Colonic mucosa (tissue), 4 donors: ENCODE data around the gene TMEM135. TPM values are rescaled to one million over a fixed set of nuclear protein-coding genes. Genes with fewer than 3 reads are reported as not detected.

Experiments
- DNase-seq: peaks from one replicate; pipeline ENCODE4 v3.0.0-alpha.2; 2020
- H3K27ac ChIP-seq: fragments of 200-600 bp; one replicate; pipeline ENCODE4 v1.8.0; 2021
- H3K27me3 ChIP-seq: fragments of 200-600 bp; one replicate; pipeline ENCODE4 v1.8.0; 2021
- H3K36me3 ChIP-seq: fragments of 200-600 bp; one replicate; pipeline ENCODE4 v1.8.0; 2021
- H3K4me1 ChIP-seq: fragments of 200-600 bp; one replicate; pipeline ENCODE4 v1.8.0; 2021; ENCODE audit warnings: mild to moderate bottlenecking
- H3K4me3 ChIP-seq: fragments of 200-600 bp; one replicate; pipeline ENCODE4 v1.8.0; 2021
- H3K9ac ChIP-seq, 2 donors: one replicate each; pipeline ENCODE4 v1.7.0; 2013; ENCODE audit warnings: control low read depth in 2 of 2, low read depth in 2 of 2, low read length in 2 of 2
- H3K9me3 ChIP-seq: fragments of 200-600 bp; one replicate; pipeline ENCODE4 v1.8.0; 2021
- intact Hi-C: fragments of 100-400 bp; cut with DNase I; formaldehyde crosslinking; loops from one replicate; pipeline ENCODE4 v1.14.1; 2022
- total RNA-seq, 2 donors: library from RNA; stranded (reverse); fragmentation: NEBNext Ultra II Directional in 1 of 2; extraction: Animal tissue kit (Norgen Biotek cat#: 25700) in 1 of 2; gene quantifications; one replicate each; pipeline ENCODE4 v1.2.1, GENCODE V29; 2021
- TF ChIP-seq, protein P1 (sequence below): fragments of 200-600 bp; IDR thresholded peaks from one replicate; pipeline ENCODE4 v1.8.0; 2022; ENCODE audit warnings: antibody characterized with exemption, mild to moderate bottlenecking
- donor health status: healthy.
- donor health status: DM: no; HTN: no; CAD: no.
- donor health status: DM: no; HTN: no; CAD: no.

Gene TMEM135
- total RNA-seq, 2 donors from 2014 or later, result 28.8 to 41.4 TPM

- no peaks in the 10 kb centered on the region for H3K4me1 ChIP-seq
- no peak overlapping the region for H3K27ac ChIP-seq
- H3K4me3 ChIP-seq, result no peak overlapping the region
- no peak overlapping the region for H3K9ac ChIP-seq
- TF ChIP-seq, protein P1, sequence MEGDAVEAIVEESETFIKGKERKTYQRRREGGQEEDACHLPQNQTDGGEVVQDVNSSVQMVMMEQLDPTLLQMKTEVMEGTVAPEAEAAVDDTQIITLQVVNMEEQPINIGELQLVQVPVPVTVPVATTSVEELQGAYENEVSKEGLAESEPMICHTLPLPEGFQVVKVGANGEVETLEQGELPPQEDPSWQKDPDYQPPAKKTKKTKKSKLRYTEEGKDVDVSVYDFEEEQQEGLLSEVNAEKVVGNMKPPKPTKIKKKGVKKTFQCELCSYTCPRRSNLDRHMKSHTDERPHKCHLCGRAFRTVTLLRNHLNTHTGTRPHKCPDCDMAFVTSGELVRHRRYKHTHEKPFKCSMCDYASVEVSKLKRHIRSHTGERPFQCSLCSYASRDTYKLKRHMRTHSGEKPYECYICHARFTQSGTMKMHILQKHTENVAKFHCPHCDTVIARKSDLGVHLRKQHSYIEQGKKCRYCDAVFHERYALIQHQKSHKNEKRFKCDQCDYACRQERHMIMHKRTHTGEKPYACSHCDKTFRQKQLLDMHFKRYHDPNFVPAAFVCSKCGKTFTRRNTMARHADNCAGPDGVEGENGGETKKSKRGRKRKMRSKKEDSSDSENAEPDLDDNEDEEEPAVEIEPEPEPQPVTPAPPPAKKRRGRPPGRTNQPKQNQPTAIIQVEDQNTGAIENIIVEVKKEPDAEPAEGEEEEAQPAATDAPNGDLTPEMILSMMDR, result no peak
- no peaks in the 10 kb centered on the region for H3K9me3 ChIP-seq
- H3K36me3 ChIP-seq, result no peaks in the 10 kb centered on the region
- no peak for DNase-seq
- no peaks in the 10 kb centered on the region for H3K27me3 ChIP-seq
- intact Hi-C loops, result no loop called here
These were observed 266.7 kb downstream of the TMEM135 start for GRCh38 chr11:87304412-87304811.

GRCh38 chr11:87306262-87306851 lies 268.6 kb downstream of the TMEM135 start:
- Histone ChIP-seq H3K9me3 (no peaks in the 10 kb centered on the region), H3K9ac (no peak overlapping the region), H3K27me3 (no peaks in the 10 kb centered on the region), H3K27ac (no peak overlapping the region), H3K36me3 (no peaks in the 10 kb centered on the region), H3K4me1 (no peaks in the 10 kb centered on the region), H3K4me3 (no peak overlapping the region)
- intact Hi-C loops, result no loop called here
- TF ChIP-seq, protein P1, result no peak
- DNase-seq, result no peak

- Histone ChIP-seq H3K27me3 (no peaks in the 10 kb centered on the region), H3K4me3 (no peak overlapping the region), H3K9ac (no peak overlapping the region), H3K4me1 (no peaks in the 10 kb centered on the region), H3K9me3 (no peaks in the 10 kb centered on the region), H3K27ac (no peak overlapping the region), H3K36me3 (no peaks in the 10 kb centered on the region)
- intact Hi-C loops, result no loop called here
- TF ChIP-seq, protein P1, result no peak
- no peak for DNase-seq
These were observed 269.4 kb downstream of the TMEM135 start for GRCh38 chr11:87307101-87307500.

DNA sequence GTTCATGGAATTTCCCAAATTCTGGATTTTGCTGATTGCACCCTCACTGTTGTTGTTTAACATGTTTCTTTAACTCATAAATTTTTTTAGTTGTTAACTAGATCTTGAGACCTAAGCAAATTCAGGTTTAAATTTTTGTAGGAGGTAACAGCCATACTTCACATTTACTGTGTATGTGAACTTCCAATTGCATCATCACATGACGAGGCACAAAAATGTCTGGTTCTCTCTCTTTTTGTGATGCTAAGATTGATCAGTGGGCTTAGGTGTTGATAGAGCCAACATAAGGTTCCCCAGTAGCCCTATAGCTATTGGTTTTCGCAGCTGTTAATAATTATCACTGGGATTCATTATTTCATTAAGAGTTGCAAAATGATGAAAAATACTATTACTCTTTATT lies 277.5 kb downstream of the TMEM135 start:
- no peak overlapping the region for H3K27ac ChIP-seq
- H3K9ac ChIP-seq, result no peak overlapping the region
- intact Hi-C loops, result no loop called here
- TF ChIP-seq, protein P1, result no peak
- H3K4me3 ChIP-seq, result no peak overlapping the region
- H3K36me3 ChIP-seq, result no peaks in the 10 kb centered on the region
- no peaks in the 10 kb centered on the region for H3K9me3 ChIP-seq
- no peaks in the 10 kb centered on the region for H3K27me3 ChIP-seq
- H3K4me1 ChIP-seq, result no peaks in the 10 kb centered on the region
- DNase-seq, result no peak

GRCh38 chr11:87316491-87316890 lies 278.8 kb downstream of the TMEM135 start:
- intact Hi-C loops, result no loop called here
- no peaks in the 10 kb centered on the region for H3K27me3 ChIP-seq
- no peaks in the 10 kb centered on the region for H3K9me3 ChIP-seq
- DNase-seq, result no peak
- H3K4me3 ChIP-seq, result no peak overlapping the region
- no peaks in the 10 kb centered on the region for H3K4me1 ChIP-seq
- TF ChIP-seq, protein P1, result no peak
- no peak overlapping the region for H3K27ac ChIP-seq
- H3K36me3 ChIP-seq, result no peaks in the 10 kb centered on the region
- no peak overlapping the region for H3K9ac ChIP-seq
